22Rv1 (cell line): ENCODE results near the gene CASKIN2.

Source experiments
- H3K27ac ChIP-seq: fragments of 450-650 bp; 2 replicates; pipeline ENCODE4 v1.5.1; 2017
- CTCF ChIP-seq: fragments of 450-650 bp; IDR thresholded peaks from 2 replicates; pipeline ENCODE4 v1.5.1; 2017; ENCODE audit warnings: mild to moderate bottlenecking
- ZFX ChIP-seq: fragments of 450-650 bp; IDR thresholded peaks from 2 replicates; pipeline ENCODE4 v1.6.1; 2017; ENCODE audit warnings: antibody characterized with exemption, borderline replicate concordance

The CASKIN2 gene

GRCh38 chr17:75506888-75507287 is 8.4 kb downstream of the CASKIN2 start:
- no peak overlapping the region for H3K27ac ChIP-seq

GRCh38 chr17:75506134-75506533 is 9.2 kb downstream of the CASKIN2 start:
- H3K27ac ChIP-seq = no peak overlapping the region
- TF ChIP-seq CTCF (no peak), ZFX (no peak)

More at GRCh38 chr17:75506888-75507287, 8.4 kb downstream of the CASKIN2 start:
- TF ChIP-seq ZFX = no peak
- TF ChIP-seq CTCF = no peak

- TF ChIP-seq CTCF (no peak), ZFX (no peak)
Measured at GRCh38 chr17:75505640-75506039, 9.7 kb downstream of the CASKIN2 start.

GRCh38 chr17:75505152-75505409 is 10.3 kb downstream of the CASKIN2 start:
- TF ChIP-seq CTCF (no peak), ZFX (no peak)
- H3K27ac ChIP-seq = no peak overlapping the region

More at GRCh38 chr17:75505640-75506039, 9.7 kb downstream of the CASKIN2 start:
- H3K27ac ChIP-seq = 0 out of 2 replicates have a peak overlapping the region, but pooled peaks have one; percentile 8

GRCh38 chr17:75504347-75505151 is 10.8 kb downstream of the CASKIN2 start:
- H3K27ac ChIP-seq = no peak overlapping the region
- peak; percentile 80 for TF ChIP-seq CTCF
- no peak for TF ChIP-seq ZFX

GRCh38 chr17:75503976-75504346 is 11.4 kb downstream of the CASKIN2 start:
- H3K27ac ChIP-seq = no peak overlapping the region
- TF ChIP-seq ZFX = no peak

- TF ChIP-seq CTCF (no peak), ZFX (no peak)
- no peak overlapping the region for H3K27ac ChIP-seq
Measured at GRCh38 chr17:75503337-75503950, 11.9 kb downstream of the CASKIN2 start.
